Caco-2 (cell line): ENCODE data around the gene RNASET2. TPM values are rescaled to one million over a fixed set of nuclear protein-coding genes. Genes with fewer than 3 reads are reported as not detected.
A peak's percentile ranks its signal among the peaks of the same experiment; 100 is the strongest.

Experiments
- BruUV-seq: library from RNA; stranded (reverse); fragments of 400-500 nt; replicated peaks from 2 replicates; lab custom pipeline; 2021; lab: Mats Ljungman, UMichigan
- CTCF ChIA-PET: fragments of 300-600 bp; sonication (Branson Sonifier 250); formaldehyde crosslinking; loops from one replicate; lab custom pipeline; 2022; ENCODE audit warnings: antibody characterized with exemption; lab: Charles Lee
- POLR2A ChIA-PET: fragments of 300-600 bp; sonication (Branson Sonifier 250); formaldehyde crosslinking; loops from one replicate; lab custom pipeline; 2022; ENCODE audit warnings: antibody characterized with exemption; lab: Charles Lee
- DNase-seq, 2 experiments: peaks; one replicate each; pipeline versions ENCODE4 v3.0.0 to v3.0.0-alpha.2; 2020 to 2022
- H3K27me3 ChIP-seq: replicated peaks from 2 replicates; pipeline ENCODE4 v1.6.0; 2011; ENCODE audit warnings: low read length; ENCODE audit not compliant: control insufficient read depth, insufficient read depth
- H3K36me3 ChIP-seq: 2 replicates; pipeline ENCODE4 v1.5.1; 2011; ENCODE audit warnings: low read length; ENCODE audit not compliant: control insufficient read depth, insufficient read depth
- H3K4me1 ChIP-seq: fragments of 250-450 bp; sonication (Bioruptor Pico); 2 replicates; pipeline ENCODE4 v1.5.1; 2020; ENCODE audit warnings: mild to moderate bottlenecking
- H3K4me3 ChIP-seq: 2 replicates; pipeline ENCODE4 v1.5.1; 2011; ENCODE audit warnings: low read depth, mild to moderate bottlenecking, control low read depth, low read length
- H3K9me3 ChIP-seq: fragments of 250-450 bp; sonication (Bioruptor Pico); 2 replicates; pipeline ENCODE4 v1.5.1; 2020; ENCODE audit warnings: mild to moderate bottlenecking, moderate library complexity
- H3K27ac Mint-ChIP-seq: one replicate; pipeline ENCODE4 v1.8.0; 2022; ENCODE audit warnings: mixed read lengths; ENCODE audit not compliant: unreplicated experiment
- H3K27me3 Mint-ChIP-seq: one replicate; pipeline ENCODE4 v1.8.0; 2022; ENCODE audit warnings: mixed read lengths; ENCODE audit not compliant: insufficient read depth, unreplicated experiment
- H3K36me3 Mint-ChIP-seq: one replicate; pipeline ENCODE4 v1.8.0; 2022; ENCODE audit warnings: mild to moderate bottlenecking, mixed read lengths; ENCODE audit not compliant: insufficient read depth, unreplicated experiment
- H3K4me1 Mint-ChIP-seq: one replicate; pipeline ENCODE4 v1.8.0; 2022; ENCODE audit warnings: low read depth, mixed read lengths; ENCODE audit not compliant: unreplicated experiment
- H3K4me3 Mint-ChIP-seq: one replicate; pipeline ENCODE4 v1.8.0; 2022; ENCODE audit warnings: mild to moderate bottlenecking, moderate library complexity, mixed read lengths; ENCODE audit not compliant: unreplicated experiment
- H3K9me3 Mint-ChIP-seq: one replicate; pipeline ENCODE4 v1.8.0; 2022; ENCODE audit warnings: mixed read lengths; ENCODE audit not compliant: unreplicated experiment
- intact Hi-C: fragments of 100-400 bp; cut with micrococcal nuclease; formaldehyde crosslinking; loops from one replicate; pipeline ENCODE4 v1.10.0; 2022; ENCODE audit not compliant: unreplicated experiment
- total RNA-seq: library from RNA; stranded (reverse); gene quantifications from 2 replicates; pipeline ENCODE4 v1.2.3, GENCODE V29; 2022
- TF ChIP-seq, protein P1 (sequence below), 2 experiments: fragments of 200-600 bp in 1 of 2; IDR thresholded peaks; 1 replicate in 1 of 2; 2 replicates in 1 of 2; pipeline versions ENCODE4 v1.5.1 to v1.8.0; 2011 to 2022; ENCODE audit warnings: antibody characterized with exemption in 1 of 2, control low read depth in 1 of 2, inconsistent platforms in 1 of 2, low read depth in 1 of 2, low read length in 1 of 2, mild to moderate bottlenecking in 1 of 2, moderate library complexity in 1 of 2; ENCODE audit not compliant: insufficient read depth in 1 of 2, severe bottlenecking in 1 of 2, unreplicated experiment in 1 of 2

Gene RNASET2
- total RNA-seq, 1 experiment from 2014 or later = 59.1 TPM

DNA sequence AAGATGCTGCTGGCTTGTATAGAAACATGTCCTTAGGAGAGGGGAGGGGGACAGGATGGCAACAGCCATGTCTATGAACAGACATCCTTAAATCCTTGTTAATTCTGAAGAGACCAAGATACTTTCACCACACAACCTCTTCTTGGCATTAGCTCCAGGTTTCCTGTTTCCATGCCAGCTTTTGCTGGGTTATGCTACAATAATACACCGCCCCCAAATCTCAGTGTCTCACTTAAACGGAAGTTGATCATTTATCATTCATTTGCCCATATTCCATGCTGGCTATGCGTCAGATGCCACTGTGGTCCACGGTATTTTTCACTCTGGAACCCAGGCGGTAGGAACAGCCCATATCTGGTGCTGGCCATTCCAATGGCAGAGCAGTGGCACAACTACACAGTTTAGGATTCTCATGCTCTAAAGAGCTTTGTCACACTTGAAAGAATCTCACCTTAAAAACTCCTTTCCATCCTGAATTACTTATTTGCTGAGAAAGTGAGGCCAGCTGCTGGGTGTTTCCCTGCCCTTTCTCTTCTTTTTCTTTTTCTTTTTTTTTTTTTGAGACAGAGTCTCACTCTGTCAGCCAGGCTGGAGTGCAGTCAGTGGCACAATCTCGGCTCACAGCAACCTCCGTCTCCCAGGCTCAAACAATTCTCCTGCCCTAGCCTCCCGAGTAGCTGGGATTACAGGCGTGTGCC is 3.7 kb upstream of the RNASET2 start:
- Mint-ChIP-seq H3K4me3 (no peak overlapping the region), H3K27ac (no peak overlapping the region), H3K9me3 (peaks cover 7% of the 10 kb centered on the region), H3K4me1 (peaks cover 24% of the 10 kb centered on the region), H3K36me3 (peaks cover 20% of the 10 kb centered on the region), H3K27me3 (no peaks in the 10 kb centered on the region)
- no peak for DNase-seq
- H3K9me3 ChIP-seq = peaks cover 2% of the 10 kb centered on the region; the same call in 1 of the 2 replicates
- no peak overlapping the region for H3K4me3 ChIP-seq
- H3K36me3 ChIP-seq = no peaks in the 10 kb centered on the region
- peaks cover 29% of the 10 kb centered on the region for H3K4me1 ChIP-seq
- H3K27me3 ChIP-seq = no peaks in the 10 kb centered on the region
- TF ChIP-seq, protein P1, sequence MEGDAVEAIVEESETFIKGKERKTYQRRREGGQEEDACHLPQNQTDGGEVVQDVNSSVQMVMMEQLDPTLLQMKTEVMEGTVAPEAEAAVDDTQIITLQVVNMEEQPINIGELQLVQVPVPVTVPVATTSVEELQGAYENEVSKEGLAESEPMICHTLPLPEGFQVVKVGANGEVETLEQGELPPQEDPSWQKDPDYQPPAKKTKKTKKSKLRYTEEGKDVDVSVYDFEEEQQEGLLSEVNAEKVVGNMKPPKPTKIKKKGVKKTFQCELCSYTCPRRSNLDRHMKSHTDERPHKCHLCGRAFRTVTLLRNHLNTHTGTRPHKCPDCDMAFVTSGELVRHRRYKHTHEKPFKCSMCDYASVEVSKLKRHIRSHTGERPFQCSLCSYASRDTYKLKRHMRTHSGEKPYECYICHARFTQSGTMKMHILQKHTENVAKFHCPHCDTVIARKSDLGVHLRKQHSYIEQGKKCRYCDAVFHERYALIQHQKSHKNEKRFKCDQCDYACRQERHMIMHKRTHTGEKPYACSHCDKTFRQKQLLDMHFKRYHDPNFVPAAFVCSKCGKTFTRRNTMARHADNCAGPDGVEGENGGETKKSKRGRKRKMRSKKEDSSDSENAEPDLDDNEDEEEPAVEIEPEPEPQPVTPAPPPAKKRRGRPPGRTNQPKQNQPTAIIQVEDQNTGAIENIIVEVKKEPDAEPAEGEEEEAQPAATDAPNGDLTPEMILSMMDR (IDR thresholded peaks at IDR 0.05; ENCODE audit: insufficient read depth in 1 of 2, low read depth in 1 of 2, low read length in 1 of 2, severe bottlenecking in 1 of 2, unreplicated experiment in 1 of 2) = no peak
- ChIA-PET CTCF (no interaction called here), POLR2A (no interaction called here)
- no TSS peak for BruUV-seq
- intact Hi-C loops = loop anchor here (5.0 kb wide), 1 partner anchor 98 kb away; no protein-coding TSS in a partner anchor

GRCh38 chr6:166958926-166959861 is 2.8 kb upstream of the RNASET2 start:
- no peak overlapping the region for H3K4me3 ChIP-seq

DNA sequence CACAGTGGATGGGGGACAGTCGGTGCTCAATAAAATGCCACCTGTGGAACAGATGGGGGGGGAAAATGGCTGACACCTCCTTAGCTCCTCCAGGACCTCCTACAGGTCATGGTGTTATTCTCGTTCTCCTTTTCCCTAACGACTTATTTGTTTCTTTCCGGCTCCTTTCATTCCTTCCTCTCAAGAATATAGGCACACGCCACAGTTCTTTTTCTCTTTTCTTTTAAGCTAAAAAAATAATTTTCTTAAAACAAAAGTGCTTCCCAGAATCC is 1.4 kb upstream of the RNASET2 start:
- ChIA-PET POLR2A (no interaction called here), CTCF (interaction anchor here (0.7 kb wide), 1 partner anchor 185 kb away, joined by 4 read pairs; no protein-coding TSS in a partner anchor)
- no TSS peak for BruUV-seq
- TF ChIP-seq, protein P1 (IDR thresholded peaks at IDR 0.05; ENCODE audit: insufficient read depth in 1 of 2, low read depth in 1 of 2, low read length in 1 of 2, severe bottlenecking in 1 of 2, unreplicated experiment in 1 of 2) = no peak
- Mint-ChIP-seq H3K9me3 (no peaks in the 10 kb centered on the region), H3K27me3 (no peaks in the 10 kb centered on the region), H3K4me3 (peak overlapping the region; percentile 73), H3K4me1 (peaks cover 18% of the 10 kb centered on the region), H3K27ac (no peak overlapping the region), H3K36me3 (peaks cover 22% of the 10 kb centered on the region)
- H3K4me3 ChIP-seq = peak overlapping the region; percentile 93; the same call in 1 of the 2 replicates
- DNase-seq = no peak
- H3K36me3 ChIP-seq = no peaks in the 10 kb centered on the region
- no peaks in the 10 kb centered on the region for H3K9me3 ChIP-seq
- intact Hi-C loops = loop anchor here (2.0 to 5.0 kb wide), 2 partner anchors 31 to 95 kb away; no protein-coding TSS in a partner anchor
- no peaks in the 10 kb centered on the region for H3K27me3 ChIP-seq
- peaks cover 22% of the 10 kb centered on the region for H3K4me1 ChIP-seq

More at GRCh38 chr6:166958926-166959861, 2.8 kb upstream of the RNASET2 start:
- Mint-ChIP-seq H3K27ac (no peak overlapping the region), H3K36me3 (peaks cover 22% of the 10 kb centered on the region), H3K4me1 (peaks cover 24% of the 10 kb centered on the region), H3K9me3 (peaks cover 6% of the 10 kb centered on the region), H3K27me3 (no peaks in the 10 kb centered on the region), H3K4me3 (no peak overlapping the region)
- H3K27me3 ChIP-seq = no peaks in the 10 kb centered on the region
- TF ChIP-seq, protein P1 (IDR thresholded peaks at IDR 0.05; ENCODE audit: insufficient read depth in 1 of 2, low read depth in 1 of 2, low read length in 1 of 2, severe bottlenecking in 1 of 2, unreplicated experiment in 1 of 2) = no peak
- BruUV-seq = no TSS peak
- no peak for DNase-seq
- H3K36me3 ChIP-seq = no peaks in the 10 kb centered on the region
- POLR2A ChIA-PET = no interaction called here
- intact Hi-C loops = loop anchor here (5.0 kb wide), 1 partner anchor 97 kb away; no protein-coding TSS in a partner anchor
- peaks cover 2% of the 10 kb centered on the region; the same call in 1 of the 2 replicates for H3K9me3 ChIP-seq
- peaks cover 29% of the 10 kb centered on the region for H3K4me1 ChIP-seq
- CTCF ChIA-PET = no interaction called here
